MCF 10A (cell line): Measurements from ENCODE around the gene BSG. TPM values are rescaled to one million over a fixed set of nuclear protein-coding genes. Genes with fewer than 3 reads are reported as not detected.

ENCODE experiments used
- BruUV-seq: library from RNA; stranded (reverse); fragments of 400-500 nt; replicated peaks from 2 replicates; lab custom pipeline; 2021; lab: Mats Ljungman, UMichigan
- CTCF ChIA-PET: fragments of 300-600 bp; sonication (Branson Sonifier 250); formaldehyde crosslinking; extraction: SDS; loops from one replicate; lab custom pipeline; 2021; ENCODE audit warnings: antibody characterized with exemption, inconsistent platforms; lab: Yijun Ruan, JAX
- POLR2A ChIA-PET: fragments of 300-600, 350-650 bp; sonication (Branson Sonifier 250); formaldehyde crosslinking; extraction: SDS; loops from one replicate; lab custom pipeline; 2020; ENCODE audit warnings: antibody characterized with exemption, inconsistent platforms; lab: Yijun Ruan, JAX
- DNase-seq: peaks from one replicate; pipeline ENCODE4 v3.0.0-alpha.2; 2018; ENCODE audit not compliant: unreplicated experiment
- H3K27ac Mint-ChIP-seq: one replicate; pipeline ENCODE4 v1.8.0; 2022; ENCODE audit warnings: mild to moderate bottlenecking, low read depth, mixed read lengths; ENCODE audit not compliant: unreplicated experiment
- H3K27me3 Mint-ChIP-seq: one replicate; pipeline ENCODE4 v1.8.0; 2022; ENCODE audit warnings: mixed read lengths; ENCODE audit not compliant: insufficient read depth, unreplicated experiment
- H3K36me3 Mint-ChIP-seq: one replicate; pipeline ENCODE4 v1.8.0; 2022; ENCODE audit warnings: mild to moderate bottlenecking, moderate library complexity, mixed read lengths; ENCODE audit not compliant: insufficient read depth, unreplicated experiment
- H3K4me1 Mint-ChIP-seq: one replicate; pipeline ENCODE4 v1.8.0; 2022; ENCODE audit warnings: mixed read lengths; ENCODE audit not compliant: insufficient read depth, unreplicated experiment
- H3K4me3 Mint-ChIP-seq: one replicate; pipeline ENCODE4 v1.8.0; 2022; ENCODE audit warnings: mild to moderate bottlenecking, moderate library complexity, mixed read lengths; ENCODE audit not compliant: unreplicated experiment
- H3K9me3 Mint-ChIP-seq: one replicate; pipeline ENCODE4 v1.8.0; 2022; ENCODE audit warnings: mixed read lengths; ENCODE audit not compliant: unreplicated experiment
- CTCF ChIP-seq: fragments of 200-600 bp; IDR thresholded peaks from one replicate; pipeline ENCODE4 v1.8.0; 2022; ENCODE audit warnings: antibody characterized with exemption, mild to moderate bottlenecking; ENCODE audit not compliant: unreplicated experiment
- intact Hi-C: fragments of 100-400 bp; cut with micrococcal nuclease; formaldehyde crosslinking; loops from 2 replicates; pipeline ENCODE4 v1.14.1; 2022
- total RNA-seq: library from RNA; stranded (reverse); gene quantifications from 2 replicates; pipeline ENCODE4 v1.2.3, GENCODE V29; 2022

BSG gene
- total RNA-seq, 1 experiment from 2014 or later, result 557 TPM

DNA sequence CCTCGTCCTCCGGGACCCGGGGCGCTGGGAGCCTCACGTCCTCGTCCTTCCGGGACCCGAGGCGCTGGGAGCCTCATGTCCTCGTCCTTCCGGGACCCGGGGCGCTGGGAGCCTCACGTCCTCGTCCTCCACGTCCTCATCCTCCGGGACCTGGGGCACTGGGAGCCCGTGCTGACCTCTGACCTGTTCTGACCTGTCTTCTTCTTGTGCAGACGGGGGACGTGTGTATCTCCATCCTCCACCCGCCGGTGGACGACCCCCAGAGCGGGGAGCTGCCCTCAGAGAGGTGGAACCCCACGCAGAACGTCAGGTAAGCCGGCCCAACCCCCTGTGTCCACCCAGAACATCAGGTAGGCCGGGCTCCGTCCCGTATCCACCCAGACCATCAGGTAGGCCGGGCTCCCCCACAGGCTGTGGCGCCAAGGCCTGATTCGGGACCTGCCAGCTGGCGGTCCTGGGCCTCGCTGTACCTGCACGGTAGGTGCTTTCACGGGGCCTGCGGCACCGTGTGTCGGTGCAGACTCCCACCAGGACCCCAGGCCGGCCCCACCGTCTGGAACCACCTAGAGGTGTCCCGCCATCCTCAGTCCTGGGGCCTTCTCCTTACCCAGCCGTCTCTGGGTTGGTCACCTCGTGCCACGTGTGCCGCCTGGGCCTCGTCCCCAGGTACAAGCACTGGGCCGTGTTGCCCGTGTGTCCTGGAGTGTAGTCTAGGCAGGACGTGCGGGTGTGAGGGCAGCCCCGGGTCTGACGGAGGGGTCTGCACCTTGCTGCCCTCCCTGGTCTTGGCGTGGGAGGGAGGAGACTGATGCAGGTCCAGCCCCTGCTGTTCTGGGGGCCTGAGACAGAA lies 36.1 kb upstream of the BSG start:
- H3K4me1 Mint-ChIP-seq, result peaks cover 4% of the 10 kb centered on the region
- BruUV-seq, result no TSS peak
- no peak overlapping the region for H3K27ac Mint-ChIP-seq
- H3K4me3 Mint-ChIP-seq, result no peak overlapping the region
- H3K9me3 Mint-ChIP-seq, result no peaks in the 10 kb centered on the region
- ChIA-PET POLR2A (interaction anchor here (1.5 kb wide), 1 partner anchor 36 kb away, joined by 5 read pairs; the partner anchor contains the start of gene BSG), CTCF (no interaction called here)
- H3K36me3 Mint-ChIP-seq, result peaks cover 17% of the 10 kb centered on the region
- H3K27me3 Mint-ChIP-seq, result no peaks in the 10 kb centered on the region
- TF ChIP-seq CTCF, result no peak
- no peak for DNase-seq
- intact Hi-C loops, result no loop called here

GRCh38 chr19:536881-537404 lies 35.5 kb upstream of the BSG start:
- ChIA-PET POLR2A (no interaction called here), CTCF (no interaction called here)
- Mint-ChIP-seq H3K9me3 (no peaks in the 10 kb centered on the region), H3K4me1 (peaks cover 4% of the 10 kb centered on the region), H3K27ac (no peak overlapping the region), H3K36me3 (peaks cover 19% of the 10 kb centered on the region), H3K27me3 (no peaks in the 10 kb centered on the region), H3K4me3 (no peak overlapping the region)
- no TSS peak for BruUV-seq
- TF ChIP-seq CTCF, result no peak
- no peak for DNase-seq
- intact Hi-C loops, result no loop called here

DNA sequence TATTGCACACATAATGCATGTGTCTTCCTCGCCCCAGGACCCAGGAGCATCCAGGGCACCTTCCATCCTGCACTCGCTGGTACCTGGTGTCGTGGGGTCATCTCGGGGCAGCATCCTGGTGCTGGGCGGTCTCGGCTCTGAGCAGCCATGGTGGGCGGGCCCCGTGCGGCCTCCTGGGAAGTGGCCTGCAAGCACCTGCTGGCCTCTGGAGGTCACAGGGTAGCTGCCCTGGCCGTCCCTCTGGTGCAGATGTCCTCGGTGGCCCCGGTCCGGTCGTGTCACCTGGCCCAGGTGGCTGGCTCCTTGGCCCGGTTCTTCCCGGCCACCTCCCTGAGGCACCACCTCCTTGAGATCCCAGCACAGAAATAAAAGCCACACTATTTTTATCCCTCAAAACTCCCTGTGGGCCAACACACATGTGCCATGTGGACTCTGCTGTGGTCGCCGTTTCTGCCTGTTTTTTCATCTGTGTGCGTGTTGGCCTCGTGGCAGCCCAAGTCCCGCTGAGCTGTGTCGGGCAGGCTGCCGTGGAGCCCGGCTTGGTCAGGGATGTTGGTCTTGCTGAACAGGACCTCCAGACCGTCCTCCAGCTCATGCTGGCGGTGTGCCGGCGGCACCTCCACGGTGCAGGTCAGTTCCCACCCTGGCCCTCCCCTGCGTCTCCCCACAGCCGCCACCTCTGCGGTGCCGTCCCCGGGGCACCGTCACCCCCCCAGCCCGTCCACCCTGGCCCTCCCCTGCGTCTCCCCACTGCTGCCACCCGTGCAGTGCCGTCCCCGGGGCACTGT lies 33.6 kb upstream of the BSG start:
- CTCF ChIA-PET, result interaction anchor here (0.6 kb wide), 1 partner anchor 16 kb away, joined by 3 read pairs; no protein-coding TSS in a partner anchor
- no peak for DNase-seq
- Mint-ChIP-seq H3K27me3 (no peaks in the 10 kb centered on the region), H3K4me3 (no peak overlapping the region), H3K27ac (no peak overlapping the region), H3K9me3 (no peaks in the 10 kb centered on the region), H3K4me1 (peaks cover 4% of the 10 kb centered on the region), H3K36me3 (peaks cover 23% of the 10 kb centered on the region)
- POLR2A ChIA-PET, result no interaction called here
- no TSS peak for BruUV-seq
- intact Hi-C loops, result no loop called here
- TF ChIP-seq CTCF, result no peak
